C4-2B (cell line): ENCODE measurements around the gene DPP6.

Experiments
- H3K27ac ChIP-seq: fragments of 450-650 bp; 2 replicates; pipeline ENCODE4 v1.5.1; 2017
- CTCF ChIP-seq: fragments of 450-650 bp; conservative IDR thresholded peaks from 2 replicates; pipeline ENCODE4 v1.5.1; 2017; ENCODE audit warnings: mild to moderate bottlenecking
- ZFX ChIP-seq: fragments of 450-650 bp; IDR thresholded peaks from 2 replicates; pipeline ENCODE4 v1.6.1; 2017

The DPP6 gene

GRCh38 chr7:154688952-154689351 lies 636.8 kb downstream of the DPP6 start:
- TF ChIP-seq ZFX = no peak
- TF ChIP-seq CTCF = no peak
- H3K27ac ChIP-seq = no peak overlapping the region

- H3K27ac ChIP-seq = no peak overlapping the region
- TF ChIP-seq ZFX (no peak), CTCF (no peak)
Measured at GRCh38 chr7:154690411-154690810, 638.2 kb downstream of the DPP6 start.

- TF ChIP-seq ZFX (no peak), CTCF (peak; percentile 20; the same call in 1 of the 2 replicates)
Measured at GRCh38 chr7:154693661-154694060, 641.5 kb downstream of the DPP6 start.

DNA sequence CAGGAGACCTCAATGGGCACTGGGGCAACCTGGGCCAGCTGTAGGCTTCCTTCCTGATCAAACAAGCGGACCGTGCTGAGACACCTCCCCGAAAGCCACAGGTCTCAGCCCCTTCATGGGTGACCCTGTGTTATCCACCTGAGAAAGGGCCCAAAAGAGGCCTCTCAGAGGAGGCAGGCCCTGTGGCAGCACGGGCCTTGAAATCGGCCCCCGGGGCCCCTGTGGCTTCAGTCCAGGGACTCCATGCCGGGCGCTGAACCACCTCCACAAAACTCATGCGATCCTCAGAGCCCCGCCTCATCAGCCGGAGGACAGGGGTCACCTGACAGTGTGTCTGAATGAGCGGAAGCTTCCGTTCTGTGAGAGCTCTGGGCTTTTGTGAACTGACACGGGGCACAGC lies 643.6 kb downstream of the DPP6 start:
- TF ChIP-seq ZFX (no peak), CTCF (no peak)
- H3K27ac ChIP-seq = no peak overlapping the region

More at GRCh38 chr7:154693661-154694060, 641.5 kb downstream of the DPP6 start:
- no peak overlapping the region for H3K27ac ChIP-seq

- no peak for TF ChIP-seq CTCF
- TF ChIP-seq ZFX = no peak
- H3K27ac ChIP-seq = no peak overlapping the region
Measured at GRCh38 chr7:154696556-154696955, 644.4 kb downstream of the DPP6 start.

- no peak overlapping the region for H3K27ac ChIP-seq
- TF ChIP-seq CTCF = peak; percentile 97
- TF ChIP-seq ZFX = no peak
Measured at GRCh38 chr7:154698726-154699291, 646.6 kb downstream of the DPP6 start.

GRCh38 chr7:154699417-154699816 lies 647.2 kb downstream of the DPP6 start:
- H3K27ac ChIP-seq = no peak overlapping the region
- no peak for TF ChIP-seq ZFX

DNA sequence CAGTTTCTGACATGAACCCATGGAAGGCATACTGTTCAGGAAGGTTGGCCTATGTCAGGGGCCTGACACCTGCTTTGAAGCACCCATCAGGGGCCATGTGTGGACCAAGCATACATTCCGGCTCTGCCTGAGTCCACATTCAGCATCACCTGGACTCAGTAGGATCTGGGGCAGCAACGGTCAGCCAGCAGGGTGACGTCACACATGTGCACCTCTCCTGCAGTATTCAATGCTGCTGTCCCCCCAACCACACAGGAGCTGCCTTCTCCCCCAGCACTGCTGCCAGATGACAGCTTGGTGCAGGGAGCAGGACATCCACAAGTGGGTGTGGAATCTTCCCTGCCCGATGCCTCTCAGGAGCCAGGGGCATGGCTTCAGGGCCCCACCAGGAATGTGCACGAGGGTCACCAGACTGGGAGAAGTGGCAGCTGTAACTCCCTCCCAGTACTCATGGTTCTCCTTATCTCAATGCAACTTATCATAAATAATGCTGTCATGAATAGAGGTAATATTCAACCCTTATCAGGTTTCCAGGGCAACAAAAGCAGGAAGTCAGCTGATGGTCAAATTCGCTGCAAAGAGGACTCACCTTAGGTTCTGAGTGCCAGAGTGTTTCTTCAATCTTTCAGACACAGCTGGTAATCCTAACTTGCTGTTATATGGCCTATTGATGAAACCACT lies 657.8 kb downstream of the DPP6 start:
- H3K27ac ChIP-seq = no peak overlapping the region
- TF ChIP-seq ZFX (no peak), CTCF (no peak)
